Astrocyte (in vitro differentiated cells and primary cell): ENCODE measurements around the gene MRFAP1.
"Not testable (repeated sequence)": the region's sequence is repeated elsewhere in the genome, so short reads cannot be mapped to it uniquely, and the experiment has no call there.

Experiments
- EZH2 ChIP-seq: IDR thresholded peaks from 2 replicates; pipeline ENCODE4 v1.6.1; 2012; ENCODE audit warnings: mild to moderate bottlenecking, low read length, inconsistent platforms; ENCODE audit not compliant: insufficient read depth
- TF ChIP-seq, protein P1 (sequence below): IDR thresholded peaks from 2 replicates; pipeline ENCODE4 v1.5.1; 2011; ENCODE audit warnings: low read depth, mild to moderate bottlenecking, inconsistent platforms, low read length, moderate library complexity; ENCODE audit not compliant: insufficient read depth

DNA sequence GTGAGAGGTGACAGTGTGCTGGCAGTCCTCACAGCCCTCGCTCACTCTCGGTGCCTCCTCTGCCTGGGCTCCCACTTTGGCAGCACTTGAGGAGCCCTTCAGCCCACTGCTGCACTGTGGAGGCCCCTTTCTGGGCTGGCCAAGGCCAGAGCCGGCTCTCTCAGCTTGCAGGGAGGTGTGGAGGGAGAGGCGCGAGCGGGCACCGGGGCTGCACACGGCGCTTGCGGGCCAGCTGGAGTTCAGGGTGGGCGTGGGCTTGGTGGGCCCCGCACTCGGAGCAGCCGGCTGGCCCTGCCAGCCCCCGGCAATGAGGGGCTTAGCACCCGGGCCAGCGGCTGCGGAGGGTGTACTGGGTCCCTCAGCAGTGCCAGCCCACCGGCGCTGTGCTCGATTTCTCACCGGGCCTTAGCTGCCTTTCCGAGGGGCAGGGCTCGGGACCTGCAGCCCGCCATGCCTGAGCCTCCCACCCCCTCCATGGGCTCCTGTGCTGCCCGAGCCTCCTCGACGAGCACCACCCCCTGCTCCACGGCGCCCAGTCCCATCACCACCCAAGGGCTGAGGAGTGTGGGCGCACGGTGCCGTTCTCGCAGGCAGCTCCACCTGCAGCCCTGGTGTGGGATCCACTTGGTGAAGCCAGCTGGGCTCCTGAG is 32.2 kb downstream of the MRFAP1 start:
- TF ChIP-seq, protein P1, sequence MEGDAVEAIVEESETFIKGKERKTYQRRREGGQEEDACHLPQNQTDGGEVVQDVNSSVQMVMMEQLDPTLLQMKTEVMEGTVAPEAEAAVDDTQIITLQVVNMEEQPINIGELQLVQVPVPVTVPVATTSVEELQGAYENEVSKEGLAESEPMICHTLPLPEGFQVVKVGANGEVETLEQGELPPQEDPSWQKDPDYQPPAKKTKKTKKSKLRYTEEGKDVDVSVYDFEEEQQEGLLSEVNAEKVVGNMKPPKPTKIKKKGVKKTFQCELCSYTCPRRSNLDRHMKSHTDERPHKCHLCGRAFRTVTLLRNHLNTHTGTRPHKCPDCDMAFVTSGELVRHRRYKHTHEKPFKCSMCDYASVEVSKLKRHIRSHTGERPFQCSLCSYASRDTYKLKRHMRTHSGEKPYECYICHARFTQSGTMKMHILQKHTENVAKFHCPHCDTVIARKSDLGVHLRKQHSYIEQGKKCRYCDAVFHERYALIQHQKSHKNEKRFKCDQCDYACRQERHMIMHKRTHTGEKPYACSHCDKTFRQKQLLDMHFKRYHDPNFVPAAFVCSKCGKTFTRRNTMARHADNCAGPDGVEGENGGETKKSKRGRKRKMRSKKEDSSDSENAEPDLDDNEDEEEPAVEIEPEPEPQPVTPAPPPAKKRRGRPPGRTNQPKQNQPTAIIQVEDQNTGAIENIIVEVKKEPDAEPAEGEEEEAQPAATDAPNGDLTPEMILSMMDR: not testable (repeated sequence)
- TF ChIP-seq EZH2: not testable (repeated sequence)
